KOPT-K1 (cell line): ENCODE measurements around the gene TNNI2.
"Not testable (repeated sequence)": the region's sequence is repeated elsewhere in the genome, so short reads cannot be mapped to it uniquely, and the experiment has no call there.

Experiments
- H3K27ac ChIP-seq: fragments of 200-600 bp; sonication (generic); 2 replicates; pipeline ENCODE4 v1.5.1; 2016; ENCODE audit warnings: antibody characterized with exemption, mild to moderate bottlenecking, low read depth, low read length; ENCODE audit not compliant: poor library complexity, severe bottlenecking
- H3K36me3 ChIP-seq: fragments of 200-600 bp; sonication (generic); 2 replicates; pipeline ENCODE4 v1.5.1; 2017; ENCODE audit warnings: antibody characterized with exemption, mild to moderate bottlenecking, low read length, moderate library complexity; ENCODE audit not compliant: insufficient read depth
- H3K9me3 ChIP-seq: fragments of 200-600 bp; sonication (generic); 2 replicates; pipeline ENCODE4 v1.5.1; 2017; ENCODE audit warnings: antibody characterized with exemption, low read length, mild to moderate bottlenecking; ENCODE audit not compliant: insufficient read depth, poor library complexity, severe bottlenecking

Gene TNNI2

DNA sequence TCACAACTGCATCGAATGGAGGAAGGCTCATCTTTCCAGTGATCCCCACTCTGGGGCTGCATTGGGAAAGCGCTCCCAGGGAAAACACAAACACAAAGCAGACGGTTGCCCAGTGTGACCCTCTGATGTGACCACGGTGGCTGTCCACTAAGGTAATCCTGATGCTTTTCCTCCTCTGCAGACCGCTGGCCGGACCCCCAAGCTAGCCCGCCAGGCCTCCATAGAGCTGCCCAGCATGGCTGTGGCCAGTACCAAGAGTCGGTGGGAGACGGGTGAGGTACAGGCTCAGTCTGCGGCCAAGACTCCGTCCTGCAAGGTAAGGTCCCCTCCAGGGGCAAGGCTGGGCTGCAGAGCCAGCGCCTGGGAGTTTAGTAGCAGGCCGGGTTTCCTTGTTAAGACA, 47.8 kb downstream of the TNNI2 start:
- not testable (repeated sequence) for H3K9me3 ChIP-seq, H3K27ac ChIP-seq
- H3K36me3 ChIP-seq: peaks cover 33% of the 10 kb centered on the region

DNA sequence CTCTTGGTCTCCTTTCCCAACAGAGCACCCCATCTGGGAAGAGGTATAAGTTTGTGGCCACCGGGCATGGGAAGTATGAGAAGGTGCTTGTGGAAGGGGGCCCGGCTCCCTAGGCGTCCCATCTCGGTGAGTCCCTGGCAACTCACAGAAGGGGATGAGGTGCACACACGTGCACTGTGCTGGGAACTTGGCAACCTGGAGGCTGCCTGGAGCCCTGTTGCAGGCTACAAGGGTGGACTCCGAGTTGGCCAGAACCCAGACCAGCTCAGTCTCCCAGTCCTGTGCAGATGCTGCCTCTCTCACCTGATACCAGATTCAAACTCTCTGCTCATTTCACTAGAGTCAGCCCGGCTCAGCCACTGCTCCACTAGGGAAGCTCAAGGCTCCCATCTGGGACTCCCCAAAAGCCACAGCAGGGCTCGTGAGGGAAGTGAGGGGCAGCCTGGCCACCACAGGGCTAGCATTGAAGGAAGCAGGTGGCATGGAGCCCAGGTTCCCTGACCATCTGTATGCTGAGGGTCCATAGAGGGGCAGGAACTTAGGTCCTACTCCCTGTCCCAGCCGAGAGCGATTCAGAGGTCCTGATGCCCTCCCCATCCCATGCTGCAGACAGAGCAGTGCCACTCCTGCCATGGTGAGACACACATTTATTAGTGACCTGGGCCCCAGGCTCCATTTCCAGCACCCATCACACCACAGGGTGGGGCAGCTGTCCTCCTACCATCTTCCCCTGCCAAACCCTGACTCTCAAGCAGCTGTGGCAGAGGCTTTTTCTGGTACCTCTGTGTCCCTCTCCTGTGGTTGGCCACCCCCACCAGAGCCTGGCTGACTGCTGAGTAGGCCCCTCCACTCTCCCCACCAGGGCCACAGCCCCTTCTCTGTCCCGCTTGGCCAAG, 48.9 kb downstream of the TNNI2 start:
- Histone ChIP-seq H3K9me3 (no peaks in the 10 kb centered on the region), H3K36me3 (peaks cover 33% of the 10 kb centered on the region), H3K27ac (peak overlapping the region; percentile 98)

DNA sequence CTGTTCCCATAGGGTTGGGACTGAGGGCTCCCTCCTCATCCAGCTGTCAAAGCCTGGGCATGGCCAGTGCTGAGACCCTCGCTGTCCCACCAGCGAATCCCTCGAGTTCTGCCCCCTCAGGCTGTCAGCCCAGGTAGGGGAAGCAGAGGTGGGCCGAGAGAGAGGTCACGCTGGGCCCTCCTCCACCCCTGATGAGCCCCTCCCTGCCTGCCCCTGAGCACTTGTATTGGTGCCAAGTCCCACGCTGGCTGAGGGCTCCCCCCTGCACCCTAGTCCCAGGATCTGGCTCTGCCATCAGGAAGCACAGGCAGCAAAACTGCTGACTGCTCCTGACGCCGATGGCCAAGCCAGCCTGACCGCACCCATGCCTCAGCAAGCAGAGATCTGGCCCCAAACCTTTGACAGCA, 49.6 kb downstream of the TNNI2 start:
- Histone ChIP-seq H3K9me3 (no peaks in the 10 kb centered on the region), H3K27ac (peak overlapping the region; percentile 98), H3K36me3 (peaks cover 33% of the 10 kb centered on the region)

DNA sequence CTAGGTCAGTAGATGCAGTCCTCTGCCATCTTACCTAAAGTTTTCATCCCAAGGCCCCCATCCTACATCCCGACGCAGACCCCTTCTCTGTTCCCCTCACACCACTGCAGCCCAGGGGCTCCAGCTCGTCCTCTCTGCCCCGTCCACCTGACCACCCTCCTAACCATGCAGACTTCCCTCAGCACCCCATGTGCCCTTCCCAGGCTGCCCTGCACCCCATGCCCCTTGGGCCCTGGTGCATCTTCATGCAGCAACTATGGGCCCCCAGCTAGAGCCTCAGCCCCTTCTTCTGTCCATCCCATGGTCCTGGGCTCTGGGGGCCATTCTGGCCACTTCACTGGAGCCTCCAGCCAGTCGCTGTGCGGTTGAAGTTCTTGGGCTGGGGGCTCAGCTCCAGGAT, 50.0 kb downstream of the TNNI2 start:
- no peaks in the 10 kb centered on the region for H3K9me3 ChIP-seq
- H3K27ac ChIP-seq: peak overlapping the region; percentile 98
- peaks cover 29% of the 10 kb centered on the region for H3K36me3 ChIP-seq

DNA sequence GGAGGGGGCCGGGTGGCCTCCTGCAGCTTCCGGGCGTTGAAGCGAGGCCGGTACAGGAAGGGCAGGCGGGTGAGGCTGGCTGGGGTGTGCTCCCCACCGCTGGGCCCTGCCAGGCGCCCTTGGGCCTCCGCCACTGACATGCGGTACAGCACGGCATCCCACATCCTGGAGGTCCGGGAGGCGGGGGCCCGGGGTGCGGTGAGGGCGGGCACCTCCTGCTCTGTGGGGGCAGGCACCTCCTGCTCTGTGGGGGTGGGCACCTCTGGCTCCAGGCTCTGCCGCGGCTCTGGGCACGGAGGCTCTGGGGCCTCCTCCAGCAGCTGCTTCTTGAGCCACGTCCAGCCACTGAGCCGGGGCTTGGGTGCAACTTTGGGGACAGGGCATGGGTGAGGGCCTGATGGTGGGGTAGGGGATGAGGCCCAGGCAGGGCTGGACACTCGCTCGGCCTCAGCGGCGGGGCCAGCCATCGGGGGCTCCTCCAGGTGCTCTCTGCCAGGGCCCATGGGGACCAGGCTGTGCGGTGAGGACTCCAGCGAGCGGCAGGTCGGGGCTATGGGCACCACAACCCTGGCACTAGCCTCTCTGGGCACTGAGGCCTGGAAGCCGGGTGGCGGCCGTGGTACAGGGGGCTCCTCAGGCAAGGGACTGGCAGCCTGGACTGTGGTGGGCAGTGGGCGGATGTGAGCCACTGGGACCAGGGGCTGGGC, 50.6 kb downstream of the TNNI2 start:
- Histone ChIP-seq H3K9me3 (no peaks in the 10 kb centered on the region), H3K27ac (peak overlapping the region; percentile 98), H3K36me3 (peaks cover 24% of the 10 kb centered on the region)

DNA sequence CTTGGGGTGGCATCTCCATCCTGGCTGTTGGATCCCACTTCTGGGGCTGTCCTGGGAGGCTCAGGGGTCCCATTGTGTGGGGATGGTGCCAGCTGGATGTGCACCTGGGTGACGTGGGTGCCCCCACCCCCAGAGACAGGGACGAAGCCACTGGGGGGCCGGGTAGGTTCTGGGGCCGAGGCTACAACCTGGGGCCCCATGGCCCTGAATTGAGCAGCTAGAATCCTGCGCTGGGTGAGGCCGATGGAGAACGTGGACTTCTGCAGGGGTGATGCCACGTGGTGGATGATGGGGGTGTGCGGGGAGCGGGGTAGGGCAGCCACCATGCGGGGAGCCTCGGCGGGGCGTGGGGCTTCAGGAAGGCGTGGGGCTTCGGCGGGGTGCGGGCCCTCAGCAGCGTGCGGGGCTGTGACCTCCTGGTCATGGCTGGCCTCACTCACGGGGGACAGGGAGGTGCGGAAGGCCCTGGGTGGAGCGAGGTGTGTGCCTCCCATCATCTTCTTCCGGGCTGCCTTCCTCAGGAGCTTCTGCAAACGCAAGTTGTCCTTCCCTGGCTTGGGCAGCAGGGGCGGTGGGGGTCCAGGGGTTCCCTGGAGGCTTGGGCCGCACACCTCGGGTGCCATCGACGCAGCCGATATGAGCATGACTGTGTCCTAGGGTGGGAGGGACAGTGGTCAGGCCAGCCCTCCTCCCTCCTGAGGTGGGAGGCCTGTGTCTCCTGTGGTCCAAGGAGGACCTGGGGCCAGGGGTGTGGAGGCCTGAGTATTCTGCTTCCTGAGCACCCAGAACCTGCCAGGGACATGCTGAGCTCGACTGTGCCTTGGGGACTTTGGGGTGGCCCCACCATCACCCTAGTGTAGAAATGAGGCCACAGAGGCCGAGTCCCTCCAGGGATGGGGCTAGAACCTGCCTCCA, 51.4 kb downstream of the TNNI2 start:
- H3K27ac ChIP-seq: peak overlapping the region; percentile 98
- H3K9me3 ChIP-seq: no peaks in the 10 kb centered on the region
- peaks cover 16% of the 10 kb centered on the region for H3K36me3 ChIP-seq
